ENCODE measurements around the gene LGALS1.

Gene LGALS1

GRCh38 chr22:37674951-37675929, at the start of gene LGALS1:
LGALS1 (plus strand) TSS chr22:37675636; CDS start chr22:37675703, 67 bp downstream.
- DNase-seq, result peak; percentile 80

GRCh38 chr22:37625737-37626136, 49.7 kb upstream of the LGALS1 start:
- no peak for DNase-seq

GRCh38 chr22:37626144-37626543, 49.3 kb upstream of the LGALS1 start:
- DNase-seq, result no peak

GRCh38 chr22:37626556-37627075, 48.8 kb upstream of the LGALS1 start:
- no peak for DNase-seq

GRCh38 chr22:37627121-37627520, 48.3 kb upstream of the LGALS1 start:
- DNase-seq, result no peak

GRCh38 chr22:37627545-37627944, 47.9 kb upstream of the LGALS1 start:
- DNase-seq, result peak; percentile 19

- DNase-seq, result no peak
These were observed 46.6 kb upstream of the LGALS1 start for GRCh38 chr22:37628830-37629229.

- DNase-seq, result no peak
These were observed 45.5 kb upstream of the LGALS1 start for GRCh38 chr22:37629928-37630327.

- DNase-seq, result no peak
These were observed 44.5 kb upstream of the LGALS1 start for GRCh38 chr22:37630839-37631435.

GRCh38 chr22:37631448-37632173, 43.8 kb upstream of the LGALS1 start:
- no peak for DNase-seq

GRCh38 chr22:37632174-37633088, 43.0 kb upstream of the LGALS1 start:
- no peak for DNase-seq

- DNase-seq, result no peak
These were observed 42.3 kb upstream of the LGALS1 start for GRCh38 chr22:37633089-37633624.

GRCh38 chr22:37633625-37634416, 41.6 kb upstream of the LGALS1 start:
- peak; percentile 72 for DNase-seq

- no peak for DNase-seq
These were observed 41.0 kb upstream of the LGALS1 start for GRCh38 chr22:37634417-37634924.

- no peak for DNase-seq
These were observed 40.3 kb upstream of the LGALS1 start for GRCh38 chr22:37635157-37635556.

- peak; percentile 20 for DNase-seq
These were observed 39.1 kb upstream of the LGALS1 start for GRCh38 chr22:37636186-37636948.

GRCh38 chr22:37636949-37637273, 38.5 kb upstream of the LGALS1 start:
- DNase-seq, result no peak

GRCh38 chr22:37638391-37639069, 36.9 kb upstream of the LGALS1 start:
- DNase-seq, result no peak

- no peak for DNase-seq
These were observed 36.2 kb upstream of the LGALS1 start, which contains the start of gene SH3BP1 for GRCh38 chr22:37639070-37639760. SH3BP1 (plus strand) TSS chr22:37639669; CDS start chr22:37639788, 119 bp downstream.
